WTC11 (cell line): Measurements from ENCODE around the gene SIK2. TPM values are rescaled to one million over a fixed set of nuclear protein-coding genes. Genes with fewer than 3 reads are reported as not detected.

Source experiments
- ATAC-seq: fragments of 200-7000 bp; cut with Tn5 transposase; 2 replicates; pipeline ENCODE4 v1.10.0; 2021; ENCODE audit warnings: mild to moderate bottlenecking, moderate library complexity
- CTCF ChIA-PET: fragments of 300-600 bp; sonication (Branson Sonifier 250); formaldehyde crosslinking; loops from one replicate; lab custom pipeline; 2021; ENCODE audit warnings: antibody characterized with exemption; lab: Charles Lee
- POLR2A ChIA-PET: fragments of 350-600 bp; sonication (Branson Sonifier 250); formaldehyde crosslinking; loops from one replicate; lab custom pipeline; 2021; ENCODE audit warnings: antibody characterized with exemption; lab: Charles Lee
- DNase-seq: peaks from one replicate; pipeline ENCODE4 v3.0.0; 2021; ENCODE audit warnings: low spot score
- H3K27ac Mint-ChIP-seq: 2 replicates; pipeline ENCODE4 v1.8.0; 2021; ENCODE audit warnings: mixed read lengths
- H3K27me3 Mint-ChIP-seq: 2 replicates; pipeline ENCODE4 v1.8.0; 2021; ENCODE audit warnings: low read depth, mild to moderate bottlenecking, moderate library complexity, mixed read lengths
- H3K36me3 Mint-ChIP-seq: 2 replicates; pipeline ENCODE4 v1.8.0; 2021; ENCODE audit warnings: mixed read lengths
- H3K4me1 Mint-ChIP-seq: 2 replicates; pipeline ENCODE4 v1.8.0; 2022; ENCODE audit warnings: mixed read lengths
- H3K4me3 Mint-ChIP-seq: 2 replicates; pipeline ENCODE4 v1.8.0; 2021; ENCODE audit warnings: mild to moderate bottlenecking, moderate library complexity, mixed read lengths
- H3K9me3 Mint-ChIP-seq: 2 replicates; pipeline ENCODE4 v1.8.0; 2021; ENCODE audit warnings: mixed read lengths
- AR ChIP-seq: fragments of 250-450 bp; sonication (Bioruptor Pico); IDR thresholded peaks from 2 replicates; pipeline ENCODE4 v1.9.0; 2021; ENCODE audit warnings: mild to moderate bottlenecking
- ARID4B ChIP-seq: sonication (generic); formaldehyde crosslinking; IDR thresholded peaks from 2 replicates; pipeline ENCODE4 v1.8.0; 2023; ENCODE audit warnings: missing genetic modification reagents, mild to moderate bottlenecking, borderline replicate concordance
- ESRRA ChIP-seq: sonication (generic); formaldehyde crosslinking; IDR thresholded peaks from 2 replicates; pipeline ENCODE4 v1.8.1; 2022; ENCODE audit warnings: mild to moderate bottlenecking, missing genetic modification reagents, borderline replicate concordance
- RORB ChIP-seq: fragments of 250-450 bp; sonication (Bioruptor Pico); IDR thresholded peaks from 2 replicates; pipeline ENCODE4 v1.9.0; 2021; ENCODE audit warnings: mild to moderate bottlenecking
- SP1 ChIP-seq: sonication (generic); formaldehyde crosslinking; conservative IDR thresholded peaks from 2 replicates; pipeline ENCODE4 v1.8.1; 2022; ENCODE audit warnings: missing genetic modification reagents
- USF2 ChIP-seq: sonication (generic); formaldehyde crosslinking; IDR thresholded peaks from 2 replicates; pipeline ENCODE4 v1.8.1; 2023; ENCODE audit warnings: mild to moderate bottlenecking, missing genetic modification reagents, moderate library complexity
- ZNF423 ChIP-seq: fragments of 250-450 bp; sonication (Bioruptor Pico); IDR thresholded peaks from 2 replicates; pipeline ENCODE4 v2.1.2; 2022; ENCODE audit warnings: mild to moderate bottlenecking, moderate library complexity
- total RNA-seq: library from RNA; stranded (reverse); gene quantifications from 3 replicates; pipeline ENCODE4 v1.2.3, GENCODE V29; 2021
- TF ChIP-seq, protein P1 (sequence below): sonication (generic); formaldehyde crosslinking; IDR thresholded peaks from 2 replicates; pipeline ENCODE4 v1.8.0; 2023; ENCODE audit warnings: mild to moderate bottlenecking, missing genetic modification reagents
- TF ChIP-seq, protein P2 (sequence below): sonication (generic); formaldehyde crosslinking; IDR thresholded peaks from 2 replicates; pipeline ENCODE4 v1.8.1; 2022; ENCODE audit warnings: low read depth, mild to moderate bottlenecking, moderate library complexity, missing genetic modification reagents, borderline replicate concordance
- TF ChIP-seq, protein P3 (sequence below): sonication (generic); formaldehyde crosslinking; IDR thresholded peaks from 2 replicates; pipeline ENCODE4 v1.8.1; 2022; ENCODE audit warnings: missing genetic modification reagents, borderline replicate concordance
- TF ChIP-seq, protein P4 (sequence below): sonication (generic); formaldehyde crosslinking; IDR thresholded peaks from 2 replicates; pipeline ENCODE4 v1.8.1; 2023; ENCODE audit warnings: mild to moderate bottlenecking, missing genetic modification reagents
- TF ChIP-seq, protein P5 (sequence below): sonication (generic); formaldehyde crosslinking; IDR thresholded peaks from 2 replicates; pipeline ENCODE4 v1.8.1; 2022; ENCODE audit warnings: mild to moderate bottlenecking, moderate library complexity, missing genetic modification reagents

The SIK2 gene
- total RNA-seq, 1 experiment from 2014 or later, result 7.2 TPM

DNA sequence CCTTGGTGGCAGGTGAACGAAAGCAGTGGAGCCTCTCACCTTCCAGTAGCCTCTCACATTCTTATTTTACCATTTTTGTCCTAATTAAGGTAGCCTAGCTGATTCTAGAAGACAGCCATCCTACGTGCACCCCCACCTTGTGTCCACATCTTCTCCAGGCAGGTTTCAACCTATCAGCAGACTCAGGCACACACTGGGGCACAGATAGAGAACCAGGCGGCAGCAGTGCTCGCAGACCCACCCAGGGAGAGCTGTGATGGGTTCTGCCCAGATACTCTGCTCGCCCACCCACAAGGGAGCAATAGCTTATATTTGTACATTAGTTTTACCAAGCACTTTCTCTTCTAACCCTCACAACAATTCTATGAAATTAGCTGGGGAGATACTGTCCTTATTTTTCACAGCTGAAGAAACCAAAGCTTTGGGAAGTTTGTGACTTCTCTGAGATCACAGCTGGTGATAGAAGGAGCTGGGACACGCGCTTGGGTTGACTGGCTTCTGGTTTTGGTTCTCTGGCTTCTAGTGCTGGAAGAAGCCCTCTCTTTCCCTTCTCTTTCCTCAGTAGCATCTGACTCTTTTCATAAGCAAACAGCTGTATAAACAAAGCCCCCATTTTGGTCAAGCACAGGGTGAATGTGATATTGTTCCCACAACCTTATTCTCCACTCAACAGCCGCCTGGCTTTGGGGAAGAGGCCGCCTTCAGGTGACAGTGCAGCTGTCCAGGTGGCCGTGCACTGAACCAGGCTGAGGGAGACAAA is 127.0 kb downstream of the SIK2 start (continued):
- TF ChIP-seq ESRRA (no peak), RORB (CRISPR knock-in tag) (no peak)

GRCh38 chr11:111729831-111730311 is 127.6 kb downstream of the SIK2 start:
- DNase-seq (no peak), ATAC-seq (no peak)
- CTCF ChIA-PET, result no interaction called here
- Mint-ChIP-seq H3K27ac (no peak overlapping the region), H3K9me3 (no peaks in the 10 kb centered on the region), H3K4me3 (no peak overlapping the region), H3K4me1 (peaks cover 2% of the 10 kb centered on the region; the same call in 1 of the 2 replicates), H3K36me3 (peaks cover 11% of the 10 kb centered on the region), H3K27me3 (no peaks in the 10 kb centered on the region)
- POLR2A ChIA-PET, result no interaction called here
- TF ChIP-seq ZNF423 (CRISPR knock-in tag), result no peak
- TF ChIP-seq, protein P1, sequence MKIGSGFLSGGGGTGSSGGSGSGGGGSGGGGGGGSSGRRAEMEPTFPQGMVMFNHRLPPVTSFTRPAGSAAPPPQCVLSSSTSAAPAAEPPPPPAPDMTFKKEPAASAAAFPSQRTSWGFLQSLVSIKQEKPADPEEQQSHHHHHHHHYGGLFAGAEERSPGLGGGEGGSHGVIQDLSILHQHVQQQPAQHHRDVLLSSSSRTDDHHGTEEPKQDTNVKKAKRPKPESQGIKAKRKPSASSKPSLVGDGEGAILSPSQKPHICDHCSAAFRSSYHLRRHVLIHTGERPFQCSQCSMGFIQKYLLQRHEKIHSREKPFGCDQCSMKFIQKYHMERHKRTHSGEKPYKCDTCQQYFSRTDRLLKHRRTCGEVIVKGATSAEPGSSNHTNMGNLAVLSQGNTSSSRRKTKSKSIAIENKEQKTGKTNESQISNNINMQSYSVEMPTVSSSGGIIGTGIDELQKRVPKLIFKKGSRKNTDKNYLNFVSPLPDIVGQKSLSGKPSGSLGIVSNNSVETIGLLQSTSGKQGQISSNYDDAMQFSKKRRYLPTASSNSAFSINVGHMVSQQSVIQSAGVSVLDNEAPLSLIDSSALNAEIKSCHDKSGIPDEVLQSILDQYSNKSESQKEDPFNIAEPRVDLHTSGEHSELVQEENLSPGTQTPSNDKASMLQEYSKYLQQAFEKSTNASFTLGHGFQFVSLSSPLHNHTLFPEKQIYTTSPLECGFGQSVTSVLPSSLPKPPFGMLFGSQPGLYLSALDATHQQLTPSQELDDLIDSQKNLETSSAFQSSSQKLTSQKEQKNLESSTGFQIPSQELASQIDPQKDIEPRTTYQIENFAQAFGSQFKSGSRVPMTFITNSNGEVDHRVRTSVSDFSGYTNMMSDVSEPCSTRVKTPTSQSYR (CRISPR knock-in tag), result no peak
- no peak for TF ChIP-seq AR (CRISPR knock-in tag)
- TF ChIP-seq, protein P2, sequence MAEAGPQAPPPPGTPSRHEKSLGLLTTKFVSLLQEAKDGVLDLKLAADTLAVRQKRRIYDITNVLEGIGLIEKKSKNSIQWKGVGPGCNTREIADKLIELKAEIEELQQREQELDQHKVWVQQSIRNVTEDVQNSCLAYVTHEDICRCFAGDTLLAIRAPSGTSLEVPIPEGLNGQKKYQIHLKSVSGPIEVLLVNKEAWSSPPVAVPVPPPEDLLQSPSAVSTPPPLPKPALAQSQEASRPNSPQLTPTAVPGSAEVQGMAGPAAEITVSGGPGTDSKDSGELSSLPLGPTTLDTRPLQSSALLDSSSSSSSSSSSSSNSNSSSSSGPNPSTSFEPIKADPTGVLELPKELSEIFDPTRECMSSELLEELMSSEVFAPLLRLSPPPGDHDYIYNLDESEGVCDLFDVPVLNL (CRISPR knock-in tag), result no peak
- no peak for TF ChIP-seq USF2 (CRISPR knock-in tag)
- TF ChIP-seq, protein P3, sequence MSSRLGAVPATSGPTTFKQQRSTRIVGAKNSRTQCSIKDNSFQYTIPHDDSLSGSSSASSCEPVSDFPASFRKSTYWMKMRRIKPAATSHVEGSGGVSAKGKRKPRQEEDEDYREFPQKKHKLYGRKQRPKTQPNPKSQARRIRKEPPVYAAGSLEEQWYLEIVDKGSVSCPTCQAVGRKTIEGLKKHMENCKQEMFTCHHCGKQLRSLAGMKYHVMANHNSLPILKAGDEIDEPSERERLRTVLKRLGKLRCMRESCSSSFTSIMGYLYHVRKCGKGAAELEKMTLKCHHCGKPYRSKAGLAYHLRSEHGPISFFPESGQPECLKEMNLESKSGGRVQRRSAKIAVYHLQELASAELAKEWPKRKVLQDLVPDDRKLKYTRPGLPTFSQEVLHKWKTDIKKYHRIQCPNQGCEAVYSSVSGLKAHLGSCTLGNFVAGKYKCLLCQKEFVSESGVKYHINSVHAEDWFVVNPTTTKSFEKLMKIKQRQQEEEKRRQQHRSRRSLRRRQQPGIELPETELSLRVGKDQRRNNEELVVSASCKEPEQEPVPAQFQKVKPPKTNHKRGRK (CRISPR knock-in tag), result no peak
- TF ChIP-seq, protein P4, sequence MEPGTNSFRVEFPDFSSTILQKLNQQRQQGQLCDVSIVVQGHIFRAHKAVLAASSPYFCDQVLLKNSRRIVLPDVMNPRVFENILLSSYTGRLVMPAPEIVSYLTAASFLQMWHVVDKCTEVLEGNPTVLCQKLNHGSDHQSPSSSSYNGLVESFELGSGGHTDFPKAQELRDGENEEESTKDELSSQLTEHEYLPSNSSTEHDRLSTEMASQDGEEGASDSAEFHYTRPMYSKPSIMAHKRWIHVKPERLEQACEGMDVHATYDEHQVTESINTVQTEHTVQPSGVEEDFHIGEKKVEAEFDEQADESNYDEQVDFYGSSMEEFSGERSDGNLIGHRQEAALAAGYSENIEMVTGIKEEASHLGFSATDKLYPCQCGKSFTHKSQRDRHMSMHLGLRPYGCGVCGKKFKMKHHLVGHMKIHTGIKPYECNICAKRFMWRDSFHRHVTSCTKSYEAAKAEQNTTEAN (CRISPR knock-in tag), result no peak
- TF ChIP-seq RORB (CRISPR knock-in tag), result no peak
- no peak for TF ChIP-seq SP1 (CRISPR knock-in tag)
- TF ChIP-seq, protein P5, sequence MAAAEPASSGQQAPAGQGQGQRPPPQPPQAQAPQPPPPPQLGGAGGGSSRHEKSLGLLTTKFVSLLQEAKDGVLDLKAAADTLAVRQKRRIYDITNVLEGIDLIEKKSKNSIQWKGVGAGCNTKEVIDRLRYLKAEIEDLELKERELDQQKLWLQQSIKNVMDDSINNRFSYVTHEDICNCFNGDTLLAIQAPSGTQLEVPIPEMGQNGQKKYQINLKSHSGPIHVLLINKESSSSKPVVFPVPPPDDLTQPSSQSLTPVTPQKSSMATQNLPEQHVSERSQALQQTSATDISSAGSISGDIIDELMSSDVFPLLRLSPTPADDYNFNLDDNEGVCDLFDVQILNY (CRISPR knock-in tag), result no peak
- TF ChIP-seq ARID4B (CRISPR knock-in tag), result no peak
